GM18868 (cell line): ENCODE results near the gene HOXC10.

ENCODE experiments used
- ATAC-seq: cut with Tn5 transposase; IDR thresholded peaks from one replicate; pipeline ENCODE4 v1.9.1; 2021; ENCODE audit warnings: mild to moderate bottlenecking, moderate library complexity; ENCODE audit not compliant: unreplicated experiment

The HOXC10 gene

DNA sequence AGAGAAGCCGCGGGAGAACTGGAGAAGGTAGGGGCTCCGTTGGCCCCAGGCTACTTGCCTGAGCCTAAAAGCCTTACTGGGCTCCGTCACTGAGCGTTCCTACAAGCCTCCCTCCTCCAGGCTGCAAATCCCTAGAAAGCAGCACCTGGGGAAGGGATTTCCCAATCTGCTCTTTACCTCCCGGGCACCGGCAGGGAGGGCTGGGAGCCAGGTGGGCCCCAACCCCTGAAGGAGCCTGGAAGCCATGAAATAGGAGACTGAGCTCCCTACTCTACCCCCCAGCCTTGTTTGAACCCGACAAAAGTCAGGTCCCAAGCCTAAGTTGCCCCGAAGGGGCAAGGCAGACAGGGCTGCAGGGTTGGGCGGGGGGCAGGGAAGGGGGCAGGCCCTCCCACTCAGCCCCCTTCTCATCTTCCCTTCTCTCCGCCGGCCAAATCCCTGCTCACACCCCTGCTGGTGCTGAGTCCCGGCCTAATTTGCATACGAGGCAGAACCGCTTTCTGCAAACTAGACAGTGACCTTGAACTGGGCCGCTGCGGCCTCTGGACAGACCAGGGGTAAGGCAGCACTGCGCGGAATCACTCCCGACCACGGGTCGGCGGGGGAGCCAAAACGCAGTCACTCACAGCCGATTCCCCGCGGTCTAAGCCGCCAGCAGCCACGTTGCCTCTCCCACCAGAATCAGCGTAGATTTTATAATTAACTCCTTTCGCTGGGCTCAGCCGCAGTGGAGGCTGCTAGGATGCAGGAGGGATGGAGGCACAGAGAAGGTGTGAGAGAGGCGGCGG, 34.0 kb upstream of the HOXC10 start:
- no peak for ATAC-seq

DNA sequence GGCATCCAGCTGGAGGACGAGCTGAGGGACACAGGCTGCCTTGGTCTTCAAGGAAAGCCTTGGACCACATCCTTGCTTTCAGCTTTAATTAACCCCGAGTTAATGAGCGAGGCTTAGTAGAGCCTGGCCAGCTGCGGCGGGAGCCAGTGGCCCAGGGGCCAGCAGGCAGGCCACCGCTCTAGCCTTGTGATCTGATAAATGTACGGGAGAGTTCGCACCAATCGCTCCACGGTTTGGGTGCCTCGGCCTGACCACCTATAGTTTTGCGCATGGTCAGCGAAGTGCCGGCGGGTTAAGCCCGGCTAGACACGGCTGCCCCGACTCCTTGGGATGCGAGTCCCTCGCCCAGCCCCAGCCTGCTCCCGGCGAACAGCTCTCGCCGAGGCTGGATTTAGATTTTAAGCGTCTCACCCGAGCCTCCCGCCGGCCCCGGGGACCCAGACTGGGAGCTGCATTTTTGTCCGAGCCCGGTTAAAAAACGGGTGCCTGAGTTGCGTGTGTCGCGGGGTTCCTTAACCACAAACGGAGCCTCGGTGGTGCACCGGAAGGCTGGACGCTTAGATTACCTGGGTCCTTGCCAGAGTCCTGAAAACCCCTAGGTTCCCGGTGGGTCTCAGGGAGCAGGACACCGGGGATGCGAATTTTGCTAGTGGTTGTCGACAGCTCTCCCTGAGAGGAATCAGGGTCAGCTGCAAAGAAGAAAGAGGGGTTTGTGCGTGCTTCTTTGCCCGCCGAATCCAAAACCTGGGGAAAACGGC, 33.2 kb upstream of the HOXC10 start:
- ATAC-seq, result no peak

DNA sequence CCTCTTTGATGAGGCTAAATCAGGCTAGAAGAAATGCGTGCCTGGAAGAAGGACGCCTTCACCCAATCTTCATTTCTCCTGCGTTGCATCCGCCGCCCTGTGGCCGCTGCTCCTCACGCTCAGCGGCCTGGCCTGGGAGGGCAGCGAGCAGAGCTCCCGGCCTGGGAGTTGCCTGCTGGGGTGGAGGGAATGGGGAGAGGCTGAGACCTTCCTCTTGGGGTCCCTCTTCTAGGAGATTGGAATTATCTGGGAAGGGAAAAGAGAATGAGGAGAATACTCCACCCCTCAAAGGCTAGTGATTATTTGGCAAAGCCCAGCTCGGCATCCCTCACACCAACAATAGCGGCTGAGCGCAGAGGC, 32.6 kb upstream of the HOXC10 start:
- no peak for ATAC-seq

DNA sequence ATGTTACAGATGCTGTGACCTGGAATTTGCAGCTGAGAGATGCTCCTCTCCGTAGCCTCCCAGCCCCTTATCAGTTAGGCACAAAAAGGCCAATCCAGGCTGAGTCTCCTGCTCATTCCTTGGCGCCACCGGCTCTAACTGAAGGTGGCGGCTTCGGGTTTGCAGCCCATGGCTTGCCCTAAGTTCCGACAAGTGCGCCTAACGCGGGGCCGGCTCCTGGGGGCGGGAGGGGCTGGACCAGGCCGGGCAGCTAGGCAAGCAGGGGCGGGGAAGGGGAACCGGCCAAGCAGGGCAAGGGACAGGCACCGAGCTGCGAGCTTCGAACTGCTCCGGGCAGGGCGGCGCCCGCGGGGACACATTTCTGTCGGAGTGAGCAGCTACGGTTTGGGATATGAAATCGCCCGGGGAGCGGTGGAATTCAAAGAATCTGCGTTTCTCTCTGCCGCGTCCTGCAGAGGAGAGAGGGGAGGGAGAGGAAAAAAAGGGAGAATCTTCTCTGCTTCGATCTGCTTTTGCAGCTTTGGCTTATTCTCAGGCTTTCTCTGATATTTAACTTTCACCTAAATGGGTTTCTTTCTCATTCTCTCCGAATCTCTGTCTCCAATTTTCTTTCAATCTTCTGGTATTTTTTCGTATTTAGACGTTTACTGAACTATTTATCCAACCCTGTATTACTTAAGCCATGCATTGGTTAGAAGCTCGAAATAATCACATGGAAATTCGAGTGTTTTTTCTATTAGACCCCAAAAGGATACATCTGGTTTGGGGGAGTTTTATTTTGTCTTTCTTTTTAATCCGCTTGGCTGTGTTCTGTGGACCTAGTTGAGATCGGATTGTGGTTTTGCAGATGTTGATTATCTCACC, 31.8 kb upstream of the HOXC10 start:
- no peak for ATAC-seq

DNA sequence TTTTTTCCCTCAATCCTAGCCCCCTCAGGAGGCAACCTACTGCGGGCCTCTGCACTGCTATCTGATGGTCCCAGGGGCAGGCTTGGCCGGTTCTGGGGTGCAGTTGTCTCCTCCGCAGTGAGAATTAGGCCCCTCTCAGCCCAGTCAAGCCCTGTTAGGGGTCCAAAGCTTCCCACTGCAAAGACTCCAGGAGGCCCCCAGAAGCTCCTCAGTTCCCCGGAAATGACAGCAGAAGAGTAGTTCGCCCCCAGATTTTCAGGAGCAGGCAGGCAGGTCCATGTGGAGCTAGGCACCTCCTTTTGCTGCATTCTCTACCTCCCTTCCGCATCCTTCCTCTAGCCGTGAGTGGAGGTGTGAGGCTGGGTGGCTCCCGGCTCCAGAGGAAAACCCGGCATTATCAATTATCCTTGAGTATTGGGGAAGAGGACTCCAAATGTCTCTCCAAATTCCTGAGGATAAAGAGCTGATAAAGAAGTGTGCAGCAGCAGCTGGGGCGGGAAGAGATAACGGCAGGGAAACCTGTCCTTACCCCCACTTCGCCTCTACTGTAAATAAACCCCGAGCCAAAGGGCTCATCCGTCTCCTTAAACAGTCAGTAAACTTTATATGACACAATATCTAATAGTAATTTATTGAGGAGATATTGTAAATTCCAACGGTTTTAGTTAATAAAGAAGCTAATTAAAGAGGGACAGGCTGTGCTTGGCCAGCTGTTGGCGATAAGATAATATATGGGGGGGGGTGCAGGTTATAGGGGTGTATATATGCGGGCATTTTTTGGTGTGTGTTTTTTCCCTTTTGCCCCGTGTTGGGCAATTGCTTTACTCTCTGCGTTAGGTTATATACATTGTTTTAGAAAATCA, 30.9 kb upstream of the HOXC10 start:
- ATAC-seq, result no peak

DNA sequence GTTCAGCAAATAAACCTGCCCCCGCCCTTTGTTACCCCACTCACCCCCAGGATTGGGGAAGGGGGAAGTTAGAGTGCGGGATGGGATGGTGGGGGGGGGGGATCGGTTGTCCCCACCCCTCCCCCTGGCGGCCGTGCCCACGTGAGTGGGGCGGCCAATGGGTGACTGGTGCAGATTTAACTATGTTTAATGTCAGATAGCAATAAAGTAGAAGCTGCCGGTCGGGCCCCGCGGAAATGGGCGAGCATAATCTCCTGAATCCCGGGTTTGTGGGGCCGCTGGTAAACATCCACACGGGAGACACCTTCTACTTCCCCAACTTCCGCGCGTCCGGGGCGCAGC, 30.3 kb upstream of the HOXC10 start, which contains the start of gene HOXC12:
Gene HOXC12, plus strand, starts transcription at position 210 of the 342 bp plus-strand sequence. Its CDS starts 27 bp downstream, at position 237.
- no peak for ATAC-seq

DNA sequence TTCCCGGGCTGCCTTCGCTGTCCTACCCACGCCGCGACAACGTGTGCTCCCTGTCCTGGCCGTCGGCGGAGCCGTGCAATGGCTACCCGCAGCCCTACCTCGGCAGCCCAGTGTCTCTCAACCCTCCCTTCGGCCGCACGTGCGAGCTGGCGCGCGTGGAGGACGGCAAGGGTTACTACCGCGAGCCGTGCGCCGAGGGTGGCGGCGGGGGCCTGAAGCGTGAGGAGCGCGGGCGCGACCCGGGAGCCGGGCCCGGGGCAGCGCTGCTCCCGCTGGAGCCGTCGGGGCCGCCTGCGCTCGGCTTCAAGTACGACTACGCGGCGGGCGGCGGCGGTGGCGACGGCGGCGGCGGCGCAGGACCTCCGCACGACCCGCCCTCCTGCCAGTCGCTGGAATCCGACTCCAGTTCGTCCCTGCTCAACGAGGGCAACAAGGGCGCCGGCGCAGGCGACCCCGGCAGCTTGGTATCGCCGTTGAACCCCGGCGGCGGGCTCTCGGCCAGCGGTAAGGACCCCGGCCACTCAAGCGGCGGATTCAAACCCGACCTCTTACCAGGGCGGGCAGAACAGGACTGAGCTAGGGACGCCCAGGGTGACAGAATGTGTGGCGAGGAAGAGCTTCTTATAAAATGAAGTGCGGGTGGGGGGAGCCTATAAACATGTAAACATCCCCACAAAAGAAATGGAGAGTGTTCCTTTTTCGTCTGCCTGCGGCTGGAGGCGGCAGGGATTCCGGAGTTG, 29.7 kb upstream of the HOXC10 start:
- no peak for ATAC-seq

DNA sequence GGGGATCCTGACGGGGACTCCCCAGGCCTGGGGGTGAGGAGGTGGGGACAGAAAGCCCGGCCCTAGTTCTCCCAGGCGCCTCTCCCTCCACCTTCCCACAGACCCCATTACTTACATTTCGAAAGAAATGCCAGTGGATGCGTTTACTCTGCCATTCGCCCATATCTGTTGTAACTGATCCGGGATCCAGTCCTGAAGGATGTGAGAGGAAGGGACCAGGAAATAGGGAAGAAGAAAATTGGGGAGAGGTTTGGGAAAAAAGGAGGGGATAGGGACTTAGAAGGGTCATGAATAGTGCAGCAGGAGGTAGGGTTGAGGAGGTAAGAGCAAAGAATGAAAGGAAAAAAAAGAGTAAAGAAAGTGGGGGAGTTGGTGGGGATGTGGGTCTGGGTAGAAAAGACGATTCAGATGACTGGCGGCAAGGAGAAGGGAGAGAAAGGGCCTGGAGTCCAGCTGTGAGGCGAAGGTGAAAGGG, 29.1 kb upstream of the HOXC10 start:
- no peak for ATAC-seq

DNA sequence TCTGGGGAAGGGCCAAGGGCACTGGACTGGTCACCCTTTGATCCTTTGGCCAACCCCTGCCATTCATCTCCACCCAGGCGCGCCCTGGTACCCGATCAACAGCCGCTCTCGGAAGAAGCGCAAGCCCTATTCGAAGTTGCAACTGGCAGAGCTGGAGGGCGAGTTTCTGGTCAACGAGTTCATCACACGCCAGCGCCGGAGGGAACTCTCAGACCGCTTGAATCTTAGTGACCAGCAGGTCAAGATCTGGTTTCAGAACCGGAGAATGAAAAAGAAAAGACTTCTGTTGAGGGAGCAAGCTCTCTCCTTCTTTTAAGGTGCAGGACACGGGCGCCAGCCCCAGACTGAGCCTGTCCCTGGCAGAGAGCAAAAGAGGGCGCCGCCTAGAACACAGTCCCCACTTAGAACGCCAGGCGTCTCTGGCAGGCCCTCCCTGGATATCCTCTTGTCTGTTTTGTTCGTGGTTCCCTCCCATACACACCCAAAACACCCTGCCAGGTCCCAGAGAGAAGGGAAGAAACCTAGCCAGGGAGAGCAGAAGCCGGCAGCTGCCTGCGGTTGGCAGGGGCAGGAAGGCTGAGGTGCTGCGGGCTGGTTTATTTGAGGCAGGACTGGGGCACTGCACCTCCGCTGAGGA, 28.6 kb upstream of the HOXC10 start:
- no peak for ATAC-seq

DNA sequence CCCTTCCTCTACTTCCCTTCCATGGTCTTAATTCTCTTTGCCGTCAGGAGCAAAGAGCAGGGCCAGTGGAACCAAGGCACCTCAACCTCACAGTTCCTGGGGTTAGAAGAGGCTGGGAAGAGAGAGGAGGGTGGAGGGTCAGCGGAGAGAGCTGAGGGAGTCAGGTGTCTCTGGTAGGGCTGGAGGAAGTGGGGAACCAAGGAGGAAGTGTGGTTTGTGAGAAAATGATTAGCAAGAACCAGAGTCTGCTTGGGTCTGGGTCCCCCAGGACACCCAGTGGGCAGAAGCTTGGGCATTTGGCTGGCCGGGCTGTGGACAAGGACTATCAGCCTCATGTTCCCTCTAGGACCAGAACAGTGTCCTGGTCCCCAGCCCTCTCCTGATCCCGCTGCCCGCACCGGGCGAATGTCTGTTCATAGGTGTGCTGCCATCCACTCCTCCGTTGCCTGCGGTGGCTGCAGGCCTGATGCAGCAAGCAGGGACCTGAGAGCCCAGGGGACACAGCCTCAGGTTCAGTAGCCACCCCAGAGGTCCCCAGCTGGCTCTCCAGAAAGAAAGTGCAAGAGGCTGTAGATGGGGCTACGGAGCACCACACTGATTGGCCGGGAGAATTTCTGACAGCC, 27.9 kb upstream of the HOXC10 start:
- no peak for ATAC-seq

DNA sequence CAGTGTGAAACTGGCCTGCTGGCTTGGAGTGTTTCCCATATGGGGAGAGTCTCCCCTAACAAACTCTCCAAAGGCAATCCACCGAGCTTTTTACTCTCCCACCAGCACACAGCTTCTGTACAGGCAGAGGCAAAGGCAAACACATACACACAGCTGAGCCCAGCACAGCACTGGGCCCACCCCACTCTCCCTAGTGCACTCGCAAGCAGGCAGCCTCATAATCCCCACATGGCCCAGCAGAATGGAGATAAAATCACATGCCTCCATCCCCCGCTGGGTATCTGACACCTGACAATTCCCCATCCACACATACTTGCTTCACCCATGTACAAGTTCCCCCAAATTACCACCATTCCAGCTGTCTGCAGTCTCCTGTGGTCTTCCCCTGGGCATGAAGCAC, 26.8 kb upstream of the HOXC10 start:
- no peak for ATAC-seq

DNA sequence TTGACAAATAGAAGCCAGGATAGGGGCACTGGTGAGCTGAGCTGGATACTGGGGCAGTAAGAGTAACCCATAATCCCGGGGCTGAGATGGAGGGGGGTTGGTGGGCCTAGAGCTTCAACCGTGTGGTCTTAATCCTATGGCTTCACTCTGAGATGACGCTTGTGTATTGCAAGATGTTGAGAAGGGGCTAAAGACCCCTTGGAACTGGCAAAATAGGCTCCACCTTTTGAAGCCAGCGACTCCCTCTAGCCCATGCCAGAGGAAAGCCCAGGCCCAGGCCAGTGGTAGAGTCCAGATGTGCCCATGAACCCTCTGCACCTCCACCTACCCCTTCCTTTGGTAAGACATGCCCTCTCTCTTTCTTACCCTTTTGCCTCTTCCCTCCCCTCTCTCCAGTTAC, 25.6 kb upstream of the HOXC10 start:
- no peak for ATAC-seq

DNA sequence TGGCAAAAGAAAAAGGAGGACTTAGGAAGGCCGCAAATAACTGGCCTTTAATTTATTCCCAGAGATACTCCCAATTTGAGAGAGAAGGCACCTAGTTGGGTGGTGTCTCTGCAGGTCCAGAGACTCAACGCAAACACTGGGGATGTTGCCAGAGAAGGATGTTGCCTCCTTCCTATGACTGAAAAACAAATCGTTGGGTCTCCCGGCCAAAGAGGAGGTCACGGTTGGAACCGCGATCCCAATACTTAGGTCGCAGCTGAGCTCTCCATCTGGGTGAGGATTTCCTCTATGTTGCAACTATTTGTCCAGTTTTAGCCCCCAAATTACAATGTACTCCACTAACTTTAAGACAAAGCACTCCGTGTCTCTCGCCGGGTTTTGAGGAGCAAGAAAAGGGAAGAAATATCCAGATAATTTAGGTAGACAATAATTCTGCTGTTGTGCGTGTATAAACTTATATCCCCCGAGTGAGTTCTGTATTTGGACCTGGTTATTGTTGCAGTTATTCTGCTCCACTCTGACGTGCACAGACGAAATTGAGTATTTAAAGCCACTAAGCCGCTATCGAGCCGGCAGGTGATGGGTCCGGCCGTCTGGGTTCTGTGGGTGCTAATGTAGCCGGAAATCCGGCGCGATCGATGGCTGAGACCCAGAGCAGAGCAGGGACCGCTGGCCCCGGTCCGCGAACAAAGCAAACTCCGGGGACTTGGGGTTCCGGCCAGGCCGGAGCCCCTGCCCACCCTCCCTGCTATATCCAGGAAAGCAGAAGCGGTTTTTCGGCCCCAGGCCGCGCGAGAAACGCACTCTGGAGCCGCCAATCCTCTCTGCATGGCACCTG, 24.5 kb upstream of the HOXC10 start:
- ATAC-seq, result no peak

DNA sequence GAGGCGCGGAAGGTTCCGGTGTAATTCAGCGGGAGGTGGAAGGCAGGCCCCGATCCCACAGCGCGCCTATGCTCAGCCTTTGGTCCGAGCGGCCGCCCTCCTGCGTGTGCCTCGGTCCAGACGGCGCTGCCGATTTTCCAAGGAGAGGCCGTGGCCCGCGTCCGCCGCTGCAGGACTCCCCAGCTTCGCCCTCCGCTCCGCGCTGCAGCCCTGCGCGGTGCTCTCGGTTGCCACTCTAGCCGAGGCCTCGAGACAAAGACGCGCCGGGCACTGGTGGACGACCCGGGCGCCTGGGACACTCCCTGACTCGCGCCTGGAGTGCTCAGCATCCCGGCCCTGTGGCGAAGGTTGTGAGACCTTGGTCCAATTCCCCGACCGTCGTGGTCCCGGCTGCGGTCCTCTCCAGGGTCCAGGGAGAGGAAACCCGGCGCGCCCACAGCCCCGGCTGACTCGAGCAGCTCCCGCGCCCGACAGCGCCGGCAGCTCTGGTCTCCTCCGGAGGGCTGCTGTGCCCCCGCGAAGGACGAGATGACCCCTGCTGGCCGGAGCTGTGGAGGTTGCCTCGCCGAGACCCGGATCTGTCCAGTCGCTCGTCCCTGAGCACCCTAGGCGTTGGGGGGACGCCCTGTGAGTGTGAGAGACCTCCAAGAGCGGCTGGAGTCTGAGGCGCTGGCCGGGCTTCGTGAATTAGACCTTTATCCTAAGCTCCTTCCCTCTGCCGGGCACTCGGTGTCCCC, 23.8 kb upstream of the HOXC10 start:
- no peak for ATAC-seq

DNA sequence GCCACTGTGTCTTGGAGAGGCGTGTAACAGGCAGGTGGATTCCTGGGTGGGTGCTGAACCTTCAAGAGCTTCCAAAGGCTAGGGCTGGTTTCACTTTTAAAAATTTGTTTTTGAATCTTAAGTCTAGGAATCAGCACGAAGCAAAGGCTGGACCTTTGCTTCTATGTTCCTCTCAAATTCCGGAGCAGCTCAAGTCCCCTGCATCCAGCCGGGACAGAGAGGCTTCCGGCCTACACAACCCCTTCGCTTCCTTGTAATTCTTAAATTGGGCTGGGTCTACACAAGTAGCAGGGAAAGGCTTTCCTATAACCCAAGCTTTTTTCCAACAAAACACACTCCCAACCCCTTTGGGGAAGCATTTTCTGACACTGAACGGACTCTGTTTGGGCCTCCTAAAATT, 21.9 kb upstream of the HOXC10 start:
- ATAC-seq, result no peak

DNA sequence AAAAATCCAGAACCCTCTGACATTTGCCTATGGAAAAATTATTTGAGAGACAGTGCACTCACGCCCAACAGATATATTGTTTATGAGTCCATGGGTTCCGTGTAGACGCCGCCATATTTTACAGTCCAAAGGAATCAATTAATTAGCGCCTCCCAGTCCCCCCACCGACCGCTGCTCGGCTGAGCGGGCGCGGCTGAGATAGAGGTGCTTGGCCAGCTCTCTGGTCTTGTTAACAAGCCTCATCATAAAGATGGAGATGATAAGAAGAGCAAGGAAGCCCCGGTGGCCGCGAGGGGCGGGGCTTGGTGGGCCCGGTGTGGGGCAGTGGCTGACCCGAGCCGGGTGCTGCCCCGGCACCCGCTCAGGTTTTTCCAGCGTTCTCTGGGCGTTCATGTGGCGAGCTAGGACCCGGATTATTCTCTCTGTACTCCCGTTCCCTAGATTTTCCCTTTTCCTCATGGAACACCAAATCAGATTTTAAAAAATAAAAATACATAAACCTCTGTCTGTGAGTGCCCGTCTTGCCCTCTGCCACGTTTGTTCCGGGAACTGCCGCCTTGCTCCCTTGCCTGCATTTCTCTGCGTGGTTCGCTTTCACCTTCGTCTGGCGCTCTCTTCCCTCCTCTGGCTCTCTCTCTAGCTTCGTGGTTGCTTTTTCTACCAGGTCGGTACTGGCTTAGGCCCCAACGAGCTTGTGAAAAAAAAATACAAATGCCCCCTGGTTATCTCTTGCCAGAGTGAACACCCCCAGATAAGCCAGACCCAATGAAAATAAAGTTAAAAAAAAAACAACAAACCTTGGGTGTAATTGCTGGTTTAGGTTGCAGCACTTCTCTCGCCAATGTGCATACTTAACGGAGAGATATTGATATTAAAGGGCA, 21.3 kb upstream of the HOXC10 start:
- ATAC-seq, result no peak
